ENCODE results near the gene BMP6.

DNA sequence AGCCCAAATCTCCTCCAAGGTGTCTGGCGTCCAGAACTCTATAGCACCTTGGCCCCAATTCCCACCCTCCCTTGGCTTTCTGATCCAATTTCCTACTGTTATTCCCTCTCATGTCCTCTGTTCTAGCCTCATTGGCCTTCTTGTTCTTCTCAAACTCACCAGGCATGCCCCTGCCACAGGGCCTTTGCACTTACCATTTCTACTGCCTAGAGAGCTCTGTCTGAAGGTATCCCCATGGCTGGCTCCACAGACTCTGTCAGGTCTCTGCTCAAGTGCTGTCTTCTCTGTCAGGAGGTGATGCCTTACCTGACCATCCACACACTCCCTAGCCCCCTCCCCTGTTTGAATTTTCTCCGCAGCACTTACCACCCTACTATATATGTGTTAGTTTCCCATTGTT is 5.6 kb upstream of the BMP6 start:
- TF ChIP-seq EZH2phosphoT487 (IDR thresholded peaks at IDR 0.05; ENCODE audit: low read length) = no peak
- TF ChIP-seq EZH2 (optimal IDR thresholded peaks at IDR 0.05; ENCODE audit: low read depth, low read length) = no peak

All from MM.1S (cell line).